Fibroblast of peridontal ligament (primary cell): ENCODE data around the gene RPSA.
A peak's percentile ranks its signal among the peaks of the same experiment; 100 is the strongest.
"Not testable (repeated sequence)": the region's sequence is repeated elsewhere in the genome, so short reads cannot be mapped to it uniquely, and the experiment has no call there.

Experiments
- DNase-seq: peaks from one replicate; pipeline ENCODE4 v3.0.0-alpha.2; 2010; ENCODE audit errors: extremely low read depth

The RPSA gene

GRCh38 chr3:39419742-39420315 lies 13.3 kb downstream of the RPSA start:
- no peak for DNase-seq

GRCh38 chr3:39420543-39420942 lies 14.0 kb downstream of the RPSA start:
- no peak for DNase-seq

GRCh38 chr3:39423436-39423970 lies 17.0 kb downstream of the RPSA start:
- no peak for DNase-seq

GRCh38 chr3:39426312-39426711 lies 19.8 kb downstream of the RPSA start:
- DNase-seq = no peak

DNA sequence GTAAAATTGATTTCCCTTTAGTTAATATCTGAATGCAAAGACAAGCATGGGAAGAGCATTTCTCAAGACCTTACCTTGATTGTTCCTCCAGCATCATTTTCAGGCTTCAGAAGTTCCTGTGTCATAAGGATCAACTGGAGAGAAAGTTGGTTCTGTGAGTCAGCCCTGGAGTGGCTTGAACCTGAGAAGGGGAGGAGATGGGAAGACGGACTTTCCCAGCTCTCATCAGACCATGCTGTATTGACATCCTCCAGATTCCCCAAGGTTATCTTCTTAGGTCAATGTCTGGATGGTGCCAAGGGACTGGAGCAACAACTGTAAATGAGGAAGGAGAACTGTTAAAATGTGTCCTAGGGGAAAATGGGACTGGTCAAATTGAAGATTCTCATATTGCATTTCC lies 21.0 kb downstream of the RPSA start:
- DNase-seq = no peak

DNA sequence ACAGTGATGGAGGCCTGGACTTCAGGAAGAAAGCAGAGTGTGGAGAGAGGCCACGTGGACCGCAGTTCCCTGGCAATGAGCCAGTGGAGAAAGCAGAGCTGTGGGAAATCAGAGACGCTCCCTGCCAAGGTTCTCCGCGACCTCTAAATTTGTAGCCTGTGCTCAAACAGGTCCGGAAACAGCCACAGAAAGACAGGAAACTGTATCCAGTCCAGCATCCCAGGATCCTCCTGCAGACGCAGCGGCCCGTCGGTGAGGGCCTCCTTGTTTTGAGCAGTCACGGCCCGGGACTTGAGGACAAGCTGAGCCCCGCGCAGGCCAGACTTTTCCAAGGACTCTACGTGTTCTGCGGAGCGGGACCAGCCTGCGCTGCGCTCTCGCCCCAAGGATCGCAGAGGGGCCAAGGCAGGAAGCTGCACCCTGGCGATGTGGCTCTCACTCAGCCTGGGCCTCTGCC lies 22.3 kb downstream of the RPSA start:
- DNase-seq = no peak

DNA sequence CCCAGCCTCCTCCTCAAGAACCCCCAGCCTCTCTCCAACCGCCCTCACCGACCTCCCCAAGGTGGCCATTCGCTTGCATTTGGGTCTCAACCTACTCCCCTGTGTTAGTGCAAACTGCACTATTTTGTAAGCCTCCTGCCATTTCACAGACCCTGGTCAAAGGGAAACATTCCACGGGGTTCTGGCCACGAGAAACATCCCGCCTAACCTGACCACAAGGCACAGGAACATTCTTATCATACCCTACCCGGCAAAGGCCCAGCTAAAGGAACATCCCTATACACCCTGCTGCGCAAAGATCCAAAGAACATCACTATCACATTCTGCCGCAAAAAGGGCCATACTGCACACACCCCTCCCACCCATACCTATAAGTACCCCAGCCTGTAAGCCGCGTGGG lies 22.9 kb downstream of the RPSA start:
- DNase-seq = no peak

- no peak for DNase-seq
Measured at GRCh38 chr3:39432342-39432741, 25.8 kb downstream of the RPSA start.

GRCh38 chr3:39433642-39434041 lies 27.1 kb downstream of the RPSA start:
- peak; percentile 76 for DNase-seq

DNA sequence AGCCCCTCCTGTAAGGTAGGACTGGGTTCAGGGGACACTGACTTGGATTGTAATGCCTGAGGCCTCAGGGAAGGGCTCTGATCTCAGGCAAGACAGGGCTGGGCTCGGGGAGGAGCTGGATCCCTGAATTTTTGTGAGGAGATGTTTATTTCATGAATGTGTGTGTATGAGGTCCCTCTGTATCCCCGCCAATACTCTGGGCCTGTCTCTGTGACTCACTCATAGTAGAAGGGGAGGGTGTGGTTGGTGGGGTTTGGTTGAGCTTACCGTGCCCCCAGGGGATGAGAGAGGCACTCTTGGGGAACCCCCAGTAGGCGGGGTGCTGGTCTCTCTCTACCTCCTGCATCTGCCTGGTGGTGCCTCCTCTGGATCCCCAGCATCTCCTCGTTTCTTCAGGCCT lies 28.1 kb downstream of the RPSA start:
- DNase-seq = peak; percentile 56

GRCh38 chr3:39435006-39435748 lies 28.7 kb downstream of the RPSA start:
- no peak for DNase-seq

DNA sequence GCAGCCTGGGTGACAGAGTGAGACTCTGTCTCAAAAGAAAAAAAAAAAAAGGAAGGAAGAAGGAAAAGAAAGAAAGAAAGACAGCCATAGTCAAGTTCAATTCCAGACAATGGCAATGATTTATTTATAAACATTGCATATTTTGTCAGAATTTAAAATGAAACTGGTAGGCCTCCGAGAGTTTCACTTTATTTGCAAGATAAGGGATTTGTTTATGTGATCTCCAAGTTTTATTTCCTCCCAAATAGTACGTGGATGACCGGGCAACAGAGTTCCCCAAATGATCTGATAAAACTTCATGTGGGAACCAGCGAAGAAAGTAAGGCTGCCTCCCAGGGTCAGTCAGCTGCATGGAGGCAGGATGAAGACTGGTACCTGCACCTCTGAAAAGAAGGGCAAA lies 32.4 kb downstream of the RPSA start:
- DNase-seq = no peak

DNA sequence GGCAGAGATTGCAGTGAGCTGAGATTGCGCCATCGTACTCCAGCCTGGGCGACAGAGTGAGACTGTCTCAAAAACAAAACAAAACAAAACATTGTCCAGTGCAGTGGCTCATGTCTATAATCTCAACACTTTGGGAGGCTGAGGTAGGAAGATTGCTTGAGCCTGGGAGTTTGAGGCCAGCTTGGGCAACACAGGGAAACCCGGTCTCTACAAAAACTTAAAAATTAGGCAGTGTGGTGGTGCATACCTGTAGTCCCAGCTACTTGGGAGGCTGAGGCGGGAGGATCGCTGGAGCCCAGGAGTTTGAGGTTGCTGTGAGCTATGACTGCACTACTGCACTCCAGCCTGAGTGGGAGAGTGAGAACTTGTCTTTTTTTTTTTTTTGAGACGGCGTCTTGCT lies 33.8 kb downstream of the RPSA start:
- DNase-seq = no peak

DNA sequence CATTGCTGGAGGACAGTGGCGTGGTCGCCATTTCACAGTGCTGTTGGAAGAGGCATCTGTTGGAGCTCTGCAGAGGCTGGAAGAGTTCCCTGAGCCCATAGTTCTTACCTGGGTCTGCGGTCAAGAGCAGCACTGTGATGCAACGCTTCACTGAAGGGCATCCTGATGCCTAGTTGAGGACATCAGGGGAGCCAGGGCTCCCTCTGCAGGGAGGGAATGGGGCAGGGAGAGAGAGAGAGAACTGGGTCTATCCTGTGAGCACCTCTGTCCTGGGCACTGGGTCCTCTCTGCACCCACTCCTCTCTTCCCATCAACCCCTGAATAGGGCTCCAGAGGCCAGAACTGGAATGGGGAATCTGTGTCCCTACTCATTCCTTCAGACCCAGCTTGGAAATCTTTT lies 37.0 kb downstream of the RPSA start:
- no peak for DNase-seq

- DNase-seq = no peak
Measured at GRCh38 chr3:39445927-39446326, 39.4 kb downstream of the RPSA start.

DNA sequence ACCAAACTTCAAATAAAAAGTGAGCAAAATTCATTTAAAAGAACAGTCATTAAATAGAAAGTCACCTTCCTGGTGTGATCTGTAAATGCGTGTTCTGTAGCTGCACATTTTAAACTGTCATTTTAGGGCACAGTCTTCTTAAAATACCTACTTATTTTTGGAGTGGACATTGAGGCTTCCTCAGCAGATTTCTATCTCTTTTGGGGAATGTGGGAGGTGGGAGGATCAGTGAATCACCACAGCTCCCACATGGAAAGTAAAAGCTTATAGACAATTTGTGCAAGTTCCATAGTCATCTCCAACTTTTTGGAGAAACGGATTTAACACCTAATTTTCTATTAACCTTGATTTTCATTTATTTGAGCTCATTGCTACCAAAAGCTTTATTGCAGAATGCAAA lies 39.9 kb downstream of the RPSA start:
- no peak for DNase-seq

- DNase-seq = peak; percentile 91
Measured at GRCh38 chr3:39447637-39448483, 41.3 kb downstream of the RPSA start.

DNA sequence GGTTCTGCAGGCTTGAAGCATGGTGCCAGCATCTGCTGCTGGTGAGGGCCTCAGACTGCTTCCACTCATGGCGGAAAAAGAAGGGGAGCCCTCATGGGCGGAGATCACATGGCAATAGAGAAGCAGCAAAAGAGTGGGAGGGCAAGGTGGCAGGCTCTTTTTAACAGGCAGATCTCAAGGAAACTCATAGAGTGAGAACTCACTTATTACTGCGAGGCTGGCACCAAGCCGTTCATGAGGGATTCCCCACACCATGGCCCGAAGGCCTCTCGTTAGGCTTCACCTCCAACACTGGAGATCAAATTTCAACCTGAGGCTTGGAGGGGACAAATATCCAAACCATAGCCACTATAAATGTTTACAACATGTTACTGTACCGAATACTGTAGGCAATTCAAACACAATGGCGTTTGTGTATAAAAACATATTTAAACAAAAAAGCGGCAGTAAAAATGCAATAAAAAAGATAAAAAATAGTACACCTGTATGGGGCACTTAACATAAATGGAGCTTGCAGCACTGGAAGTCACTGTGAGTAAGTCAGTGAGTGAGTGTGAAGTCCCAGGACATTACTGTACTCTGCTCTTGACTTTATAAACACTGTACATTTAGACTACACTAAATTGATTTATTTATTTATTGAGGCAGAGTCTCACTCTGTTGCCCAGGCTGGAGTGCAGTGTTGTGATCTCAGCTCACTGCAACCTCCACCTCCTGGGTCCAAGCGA lies 42.1 kb downstream of the RPSA start:
- no peak for DNase-seq

DNA sequence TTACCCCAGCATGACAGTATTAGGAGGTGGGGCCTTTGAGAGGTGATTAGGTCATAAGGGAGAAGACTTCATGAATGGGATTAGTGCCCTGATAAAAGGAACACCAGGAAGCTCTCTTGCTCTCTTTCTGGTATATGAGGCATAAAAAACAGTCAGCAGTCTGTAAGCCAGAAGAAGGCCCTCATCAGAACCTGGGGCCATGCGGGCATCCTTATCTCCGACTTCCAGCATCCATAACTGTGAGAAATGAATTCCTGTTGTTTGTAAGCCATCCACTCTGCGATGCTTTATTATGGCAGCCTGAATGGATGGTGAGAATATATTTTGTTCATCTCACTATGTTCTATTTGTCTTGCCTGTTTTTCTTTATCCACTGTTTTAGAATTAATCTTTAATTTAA lies 43.3 kb downstream of the RPSA start:
- DNase-seq = no peak

DNA sequence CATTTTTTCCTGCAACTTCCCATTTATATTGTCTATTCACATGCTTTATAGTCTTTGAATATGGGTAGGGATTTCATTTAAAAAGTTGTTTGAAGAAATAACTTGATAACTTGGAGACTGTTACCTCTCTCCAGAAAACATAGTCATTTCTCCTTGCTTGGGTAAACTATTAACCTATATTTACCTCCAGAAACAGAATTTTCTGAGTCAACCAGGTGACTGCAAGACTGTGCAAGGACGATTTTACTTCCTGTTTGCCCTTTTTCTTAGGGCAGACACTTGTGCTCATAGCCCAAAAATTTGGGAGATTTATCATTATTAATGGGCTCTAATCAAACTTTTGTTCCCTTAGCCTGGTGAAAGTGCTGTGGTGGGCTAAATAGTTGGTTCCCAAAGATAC lies 46.6 kb downstream of the RPSA start:
- DNase-seq = no peak

GRCh38 chr3:39453872-39454271 lies 47.4 kb downstream of the RPSA start:
- DNase-seq = not testable (repeated sequence)
